HG03469 (cell line): Measurements from ENCODE around the gene C1orf116.

ENCODE experiments used
- ATAC-seq: cut with Tn5 transposase; IDR thresholded peaks from one replicate; pipeline ENCODE4 v1.9.1; 2021; ENCODE audit warnings: mild to moderate bottlenecking, moderate library complexity, moderate number of reproducible peaks; ENCODE audit not compliant: unreplicated experiment

The C1orf116 gene

DNA sequence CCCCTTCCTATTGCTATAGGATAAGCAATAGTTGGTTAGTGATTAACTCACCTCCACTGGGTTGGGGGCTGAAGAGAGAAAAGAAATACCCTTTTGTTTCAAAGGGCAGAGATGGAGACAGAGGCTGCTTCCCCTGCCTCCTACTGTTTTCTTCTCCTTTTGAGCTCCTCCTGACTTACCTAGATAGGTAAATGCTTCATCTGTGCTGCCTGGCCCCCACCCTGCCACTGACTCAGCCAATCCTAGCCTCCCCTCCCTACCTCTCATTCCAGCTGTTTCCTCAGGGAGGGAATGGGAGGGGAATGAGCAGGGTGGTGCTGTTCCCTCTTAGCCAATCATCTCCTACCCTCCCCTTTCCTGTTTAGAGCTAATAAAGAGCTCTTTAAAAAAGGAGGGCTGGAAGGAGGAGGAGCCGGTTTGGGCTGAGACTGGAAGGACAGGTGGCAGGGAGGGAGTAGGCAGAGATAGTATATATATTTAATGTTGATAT is at the start of gene C1orf116:
Gene C1orf116, minus strand, starts transcription at position 229 of the 490 bp plus-strand sequence. CDS start 5,158 bp downstream, outside the sequence.
- no peak for ATAC-seq

GRCh38 chr1:207081806-207082205 is 49.2 kb upstream of the C1orf116 start:
- ATAC-seq = no peak

GRCh38 chr1:207081088-207081487 is 48.5 kb upstream of the C1orf116 start:
- no peak for ATAC-seq

DNA sequence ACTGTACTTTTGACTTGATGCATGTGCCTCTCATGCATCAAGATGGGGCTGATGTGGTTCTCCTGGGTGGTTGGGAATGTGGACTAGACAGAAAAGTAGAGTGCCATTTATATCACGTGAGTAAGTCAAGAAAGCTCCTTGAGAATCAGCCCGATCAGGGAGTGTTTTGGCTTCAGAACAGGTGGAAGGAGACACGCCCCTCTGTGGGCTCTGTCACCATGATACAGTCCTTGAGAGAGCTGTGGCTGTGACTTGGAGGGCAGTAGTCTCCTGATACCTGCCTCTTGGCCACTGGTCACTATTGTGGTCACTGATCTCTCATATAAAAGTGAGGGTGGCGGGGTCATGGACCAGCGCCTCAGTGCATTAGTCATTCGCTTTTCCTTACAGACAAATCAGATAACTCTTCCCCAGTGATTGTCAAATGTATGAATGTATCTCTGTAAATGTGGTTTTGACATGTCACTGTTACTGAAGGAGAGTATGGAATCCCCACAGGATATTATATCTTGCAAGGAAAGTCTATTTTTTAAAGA is 47.2 kb upstream of the C1orf116 start:
- ATAC-seq = no peak

GRCh38 chr1:207078578-207079132 is 46.1 kb upstream of the C1orf116 start:
- no peak for ATAC-seq

GRCh38 chr1:207077470-207078377 is 45.2 kb upstream of the C1orf116 start:
- ATAC-seq = no peak

DNA sequence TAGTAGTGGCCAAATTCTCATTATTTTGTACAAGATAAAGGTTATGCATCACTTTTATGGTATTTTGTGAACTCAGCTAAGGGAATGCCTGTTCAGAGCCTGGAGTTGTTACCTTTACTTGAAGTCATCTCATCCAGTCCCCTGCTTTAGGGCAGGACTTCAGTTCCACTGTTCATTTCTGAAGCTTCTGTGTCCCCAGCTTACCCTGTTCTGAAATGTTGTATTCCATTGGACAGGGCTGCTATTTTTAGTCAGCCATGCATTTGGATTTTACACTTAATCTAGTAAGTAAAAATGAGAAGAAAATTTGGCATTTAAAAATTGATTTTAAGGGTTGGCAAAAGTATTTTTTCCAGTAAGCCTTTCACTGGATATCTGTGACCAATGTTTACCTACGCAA is 44.5 kb upstream of the C1orf116 start:
- ATAC-seq = no peak

DNA sequence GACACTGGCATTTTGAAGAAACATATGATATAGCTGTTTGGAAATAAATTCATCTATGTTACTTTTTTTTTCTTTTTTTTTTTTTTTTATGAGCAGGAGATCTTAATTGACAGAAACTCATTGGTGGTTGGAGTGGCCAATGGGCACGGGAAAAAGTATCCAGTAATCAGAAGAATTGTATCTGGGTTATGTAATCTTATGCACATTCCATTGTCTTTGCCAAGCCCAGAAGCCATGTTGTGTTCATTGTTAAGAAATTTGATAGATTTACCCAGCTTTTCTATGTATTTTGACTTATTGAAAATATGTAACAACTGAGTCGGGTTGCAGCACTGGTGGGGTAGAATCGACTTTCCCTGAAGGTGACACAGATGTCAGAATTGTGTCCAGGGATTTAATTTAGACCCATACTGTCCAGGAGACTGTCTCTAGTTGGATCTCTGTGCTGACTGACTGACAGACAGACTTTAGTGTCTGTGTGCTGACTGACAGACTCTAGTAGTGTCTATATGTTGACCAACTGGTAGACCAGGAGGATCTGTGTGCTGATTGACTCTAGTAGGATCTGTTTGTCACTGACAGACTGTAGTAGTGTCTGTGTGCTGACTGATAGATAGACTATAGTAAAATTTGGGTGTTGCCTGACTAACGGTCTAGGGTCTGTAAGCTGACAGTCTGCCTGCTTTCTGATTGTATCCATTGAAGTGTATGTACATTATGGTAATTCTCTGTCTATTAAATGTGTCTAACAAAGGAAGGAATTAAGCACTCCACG is 43.8 kb upstream of the C1orf116 start:
- no peak for ATAC-seq

GRCh38 chr1:207073906-207074820 is 41.6 kb upstream of the C1orf116 start:
- no peak for ATAC-seq

GRCh38 chr1:207072233-207072632 is 39.7 kb upstream of the C1orf116 start:
- ATAC-seq = no peak

- no peak for ATAC-seq
Observed at GRCh38 chr1:207071426-207071825, 38.9 kb upstream of the C1orf116 start.

DNA sequence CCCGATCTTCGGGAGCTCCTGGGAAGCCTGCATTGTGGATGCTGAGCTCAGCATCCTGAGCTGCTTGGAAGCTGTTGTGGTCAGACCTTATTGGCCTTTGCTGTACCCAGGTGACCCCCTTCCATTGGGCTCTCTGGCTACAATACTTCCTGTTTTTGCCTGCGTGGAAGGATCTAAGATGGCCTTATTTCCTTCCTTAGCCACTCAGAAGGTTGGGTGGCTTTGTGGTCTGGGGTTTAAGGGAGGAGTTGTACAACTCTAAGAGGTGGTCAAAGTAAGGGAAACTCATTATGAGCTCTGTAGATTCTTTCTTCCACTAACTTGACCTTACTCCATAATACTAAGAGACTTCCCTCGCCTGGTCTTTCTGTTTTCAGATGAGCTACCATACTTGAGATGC is 38.3 kb upstream of the C1orf116 start:
- ATAC-seq = no peak

GRCh38 chr1:207069858-207070506 is 37.4 kb upstream of the C1orf116 start:
- no peak for ATAC-seq

GRCh38 chr1:207069061-207069460 is 36.5 kb upstream of the C1orf116 start:
- ATAC-seq = no peak

DNA sequence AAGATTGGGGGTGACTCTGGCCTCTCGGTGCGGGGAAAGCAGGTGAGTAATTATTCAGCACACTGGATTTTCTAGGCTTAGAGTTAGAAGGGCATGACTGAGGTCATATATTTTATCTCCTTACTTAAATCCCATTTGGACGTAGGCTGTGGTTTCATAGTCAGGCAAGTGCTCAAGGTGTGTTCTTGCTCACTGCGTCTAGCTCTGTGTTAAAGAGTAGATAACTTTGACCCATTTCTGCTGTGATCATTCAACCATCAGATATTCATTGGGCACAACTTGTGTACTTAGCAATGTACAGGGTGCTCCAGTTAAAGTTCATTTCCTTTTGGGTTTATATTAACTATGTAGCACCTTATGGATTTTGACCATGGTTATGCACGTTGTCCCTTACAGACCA is 35.1 kb upstream of the C1orf116 start:
- ATAC-seq = no peak

GRCh38 chr1:207067185-207067584 is 34.6 kb upstream of the C1orf116 start:
- no peak for ATAC-seq

GRCh38 chr1:207064561-207064960 is 32.0 kb upstream of the C1orf116 start:
- no peak for ATAC-seq

DNA sequence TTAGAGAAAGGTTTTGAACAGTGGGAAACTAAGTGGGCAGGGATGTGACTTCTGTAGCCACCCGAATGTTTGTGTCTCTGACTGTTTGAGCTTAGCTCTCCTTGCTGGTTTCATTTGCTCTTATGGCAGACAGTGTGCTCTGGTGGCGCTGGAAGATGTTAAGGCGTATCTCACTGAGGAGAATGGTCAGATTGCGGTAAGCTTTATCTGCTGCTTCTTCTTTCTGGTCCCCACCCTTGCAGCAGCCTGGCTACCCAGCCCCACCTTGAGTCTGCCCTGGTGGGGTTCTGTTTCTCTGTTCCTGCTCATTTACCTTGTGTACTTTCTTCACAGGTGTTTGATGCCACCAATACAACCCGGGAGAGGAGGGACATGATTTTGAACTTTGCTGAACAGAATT is 30.5 kb upstream of the C1orf116 start:
- no peak for ATAC-seq

DNA sequence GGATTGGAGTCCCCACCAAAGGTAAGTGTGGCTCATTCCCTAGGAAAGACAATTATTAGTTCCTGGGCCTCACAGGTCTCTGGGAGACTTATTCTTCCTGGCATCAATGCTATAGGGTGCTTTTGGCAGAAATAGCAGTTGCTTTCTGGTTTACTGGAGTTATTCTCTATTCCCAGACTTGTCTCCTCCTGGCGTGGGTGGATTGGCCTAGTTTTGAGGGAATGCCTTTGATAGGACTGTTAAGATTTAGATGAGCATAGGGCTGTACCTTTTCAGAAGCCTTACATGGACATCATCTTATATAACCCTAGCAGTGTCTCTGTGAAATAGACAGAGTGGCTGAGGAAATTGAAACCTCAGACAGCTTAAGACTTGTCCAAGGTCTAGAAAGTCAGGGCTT is 29.5 kb upstream of the C1orf116 start:
- ATAC-seq = no peak

GRCh38 chr1:207060596-207060995 is 28.0 kb upstream of the C1orf116 start:
- ATAC-seq = no peak
